Neuronal stem cell (in vitro differentiated cells): ENCODE measurements around the gene SNX22.

Experiments used
- DNase-seq: peaks from one replicate; pipeline ENCODE4 v3.0.0-alpha.2; 2013; ENCODE audit warnings: low spot score
- H2AFZ ChIP-seq: one replicate; pipeline ENCODE4 v1.6.1; 2013; ENCODE audit warnings: mild to moderate bottlenecking, low read length, inconsistent platforms
- H2AK5ac ChIP-seq: 2 replicates; pipeline ENCODE4 v1.6.1; 2013; ENCODE audit warnings: low read depth, mild to moderate bottlenecking, inconsistent platforms, low read length, moderate library complexity, mixed read lengths
- H2BK120ac ChIP-seq: 2 replicates; pipeline ENCODE4 v1.6.1; 2013; ENCODE audit warnings: low read depth, mild to moderate bottlenecking, inconsistent platforms, low read length, moderate library complexity, mixed read lengths
- H2BK12ac ChIP-seq: one replicate; pipeline ENCODE4 v1.6.1; 2013; ENCODE audit warnings: low read length, inconsistent platforms
- H2BK15ac ChIP-seq: 2 replicates; pipeline ENCODE4 v1.6.1; 2013; ENCODE audit warnings: mild to moderate bottlenecking, low read length, inconsistent platforms, mixed read lengths
- H2BK5ac ChIP-seq: one replicate; pipeline ENCODE4 v1.6.1; 2013; ENCODE audit warnings: inconsistent platforms, mild to moderate bottlenecking, low read length, moderate library complexity
- H3K14ac ChIP-seq: one replicate; pipeline ENCODE4 v1.6.1; 2013; ENCODE audit warnings: low read length, inconsistent platforms
- H3K18ac ChIP-seq: 2 replicates; pipeline ENCODE4 v1.6.1; 2013; ENCODE audit warnings: low read length, inconsistent platforms
- H3K23ac ChIP-seq: 2 replicates; pipeline ENCODE4 v1.6.1; 2013; ENCODE audit warnings: low read depth, mild to moderate bottlenecking, mixed read lengths, low read length, inconsistent platforms; ENCODE audit not compliant: poor library complexity
- H3K27ac ChIP-seq: replicated peaks from 3 replicates; pipeline ENCODE4 v1.5.1; 2013; ENCODE audit warnings: low read length, inconsistent platforms
- H3K27me3 ChIP-seq, 3 experiments: 2 replicates each; pipeline ENCODE4 v1.6.1; 2013; ENCODE audit warnings: low read length in 3 of 3, mild to moderate bottlenecking in 2 of 3, inconsistent platforms in 1 of 3, low read depth in 1 of 3, mixed read lengths in 1 of 3, moderate library complexity in 1 of 3; ENCODE audit not compliant: control insufficient read depth in 3 of 3, insufficient read depth in 3 of 3
- H3K36me3 ChIP-seq, 2 donors: replicated peaks in 1 of 2; 2 replicates each; pipeline ENCODE4 v1.6.1; 2013; ENCODE audit warnings: low read length in 2 of 2; ENCODE audit not compliant: control insufficient read depth in 2 of 2, insufficient read depth in 2 of 2
- H3K4ac ChIP-seq: 2 replicates; pipeline ENCODE4 v1.6.1; 2013; ENCODE audit warnings: inconsistent platforms, mild to moderate bottlenecking, low read length, moderate library complexity
- H3K4me1 ChIP-seq, 2 donors: 1 replicate in 1 of 2; 2 replicates in 1 of 2; pipeline ENCODE4 v1.6.1; 2013; ENCODE audit warnings: low read length in 2 of 2, low read depth in 1 of 2; ENCODE audit not compliant: control insufficient read depth in 2 of 2, insufficient read depth in 1 of 2
- H3K4me2 ChIP-seq: one replicate; pipeline ENCODE4 v1.6.1; 2013; ENCODE audit warnings: mild to moderate bottlenecking, low read length, inconsistent platforms; ENCODE audit not compliant: insufficient read depth, poor library complexity, severe bottlenecking
- H3K4me3 ChIP-seq, 2 donors: 2 replicates each; pipeline ENCODE4 v1.5.1; 2013; ENCODE audit warnings: low read length in 2 of 2, mild to moderate bottlenecking in 2 of 2, inconsistent platforms in 1 of 2, moderate library complexity in 1 of 2
- H3K79me1 ChIP-seq: one replicate; pipeline ENCODE4 v1.6.1; 2013; ENCODE audit warnings: low read depth, mild to moderate bottlenecking, inconsistent platforms, low read length, moderate library complexity
- H3K9ac ChIP-seq: one replicate; pipeline ENCODE4 v1.6.1; 2013; ENCODE audit warnings: mild to moderate bottlenecking, low read depth, low read length, inconsistent platforms; ENCODE audit not compliant: poor library complexity
- H3K9me3 ChIP-seq, 2 donors: replicated peaks in 1 of 2; 2 replicates each; pipeline versions ENCODE3 to v1.6.1; 2013; ENCODE audit warnings: low read length in 2 of 2, mild to moderate bottlenecking in 2 of 2, inconsistent platforms in 1 of 2, low read depth in 1 of 2, mixed read lengths in 1 of 2, moderate library complexity in 1 of 2; ENCODE audit not compliant: control insufficient read depth in 2 of 2, insufficient read depth in 1 of 2
- H4K8ac ChIP-seq: one replicate; pipeline ENCODE4 v1.6.1; 2013; ENCODE audit warnings: low read depth, mild to moderate bottlenecking, inconsistent platforms, low read length, moderate library complexity
- H4K91ac ChIP-seq: one replicate; pipeline ENCODE4 v1.6.1; 2013; ENCODE audit warnings: low read length, low read depth, mild to moderate bottlenecking, inconsistent platforms; ENCODE audit not compliant: poor library complexity
- WGBS, 2 donors: extraction: QIAGEN DNeasy Blood & Tissue Kit; methylation state at CpG; one replicate each; pipeline ENCODE4 v1.1.7; 2013; ENCODE audit warnings: missing lambda C conversion rate in 2 of 2, mixed read lengths in 1 of 2; ENCODE audit not compliant: insufficient read length in 2 of 2, insufficient replicate concordance in 1 of 2; ENCODE audit errors: extremely low coverage in 2 of 2; 5-methylcytosine and 5-hydroxymethylcytosine counted together

The SNX22 gene

GRCh38 chr15:64130159-64130558, 21.4 kb upstream of the SNX22 start:
- Histone ChIP-seq H3K9ac (no peak overlapping the region), H4K91ac (no peak overlapping the region), H3K36me3 (peaks cover 52 to 95% of the 10 kb centered on the region in 2 donors), H3K14ac (no peak overlapping the region), H3K4me3 (no peak overlapping the region), H3K4ac (no peak overlapping the region), H3K4me2 (no peak overlapping the region), H3K4me1 (no peaks in the 10 kb centered on the region), H3K27ac (no peak overlapping the region), H4K8ac (no peak overlapping the region), H2AFZ (no peak overlapping the region), H2BK15ac (no peak overlapping the region), H2BK5ac (no peak overlapping the region), H3K27me3 (no peaks in the 10 kb centered on the region), H2BK12ac (no peak overlapping the region), H3K9me3 (no peaks in the 10 kb centered on the region), H2BK120ac (no peak overlapping the region), H3K23ac (no peak overlapping the region), H2AK5ac (no peak overlapping the region), H3K18ac (no peak overlapping the region), H3K79me1 (no peaks in the 10 kb centered on the region)
- DNase-seq: no peak
- no CpG with 5 or more reads among the region's 3 CpGs for WGBS, 2 donors

- Histone ChIP-seq H3K23ac (no peak overlapping the region), H3K18ac (no peak overlapping the region), H2AFZ (no peak overlapping the region), H3K14ac (no peak overlapping the region), H2BK5ac (no peak overlapping the region), H3K4me1 (no peaks in the 10 kb centered on the region), H2BK12ac (no peak overlapping the region), H3K27me3 (no peaks in the 10 kb centered on the region), H3K9ac (no peak overlapping the region), H2BK120ac (no peak overlapping the region), H2BK15ac (no peak overlapping the region), H3K27ac (no peak overlapping the region), H4K8ac (no peak overlapping the region), H3K4ac (no peak overlapping the region), H3K79me1 (no peaks in the 10 kb centered on the region), H3K4me3 (no peak overlapping the region), H3K4me2 (no peak overlapping the region), H4K91ac (no peak overlapping the region), H3K36me3 (peaks cover 58 to 91% of the 10 kb centered on the region in 2 donors), H3K9me3 (no peaks in the 10 kb centered on the region), H2AK5ac (no peak overlapping the region)
- DNase-seq: no peak
- no CpG with 5 or more reads among the region's 7 CpGs for WGBS, 2 donors
These were observed 20.0 kb upstream of the SNX22 start for GRCh38 chr15:64131547-64131946.

- Histone ChIP-seq H3K27ac (no peak overlapping the region), H3K27me3 (no peaks in the 10 kb centered on the region), H3K4ac (no peak overlapping the region), H3K4me3 (no peak overlapping the region), H3K18ac (no peak overlapping the region), H2BK120ac (no peak overlapping the region), H2AK5ac (no peak overlapping the region), H3K9me3 (no peaks in the 10 kb centered on the region), H3K36me3 (peaks cover 60 to 91% of the 10 kb centered on the region in 2 donors), H3K79me1 (no peaks in the 10 kb centered on the region), H3K4me2 (no peak overlapping the region), H3K4me1 (no peaks in the 10 kb centered on the region), H2BK12ac (no peak overlapping the region), H2AFZ (no peak overlapping the region), H3K14ac (no peak overlapping the region), H2BK15ac (no peak overlapping the region), H3K23ac (no peak overlapping the region), H2BK5ac (no peak overlapping the region), H4K91ac (no peak overlapping the region), H4K8ac (no peak overlapping the region), H3K9ac (no peak overlapping the region)
- no CpG with 5 or more reads among the region's 4 CpGs for WGBS, 2 donors
- DNase-seq: no peak
These were observed 19.3 kb upstream of the SNX22 start for GRCh38 chr15:64132217-64132616.

- no peak overlapping the region for H3K4ac ChIP-seq
- H3K36me3 ChIP-seq: peaks cover 55 to 91% of the 10 kb centered on the region in 2 donors
- no peak overlapping the region for H2BK12ac ChIP-seq
- no peak overlapping the region for H3K27ac ChIP-seq
- no peak overlapping the region for H3K18ac ChIP-seq
- H3K4me2 ChIP-seq: no peak overlapping the region
- H3K9me3 ChIP-seq: no peaks in the 10 kb centered on the region
- H4K8ac ChIP-seq: no peak overlapping the region
- H3K4me3 ChIP-seq: no peak overlapping the region
- H3K79me1 ChIP-seq: no peaks in the 10 kb centered on the region
- H2AFZ ChIP-seq: no peak overlapping the region
- WGBS, 2 donors: no CpG with 5 or more reads among the region's 10 CpGs
- H2BK120ac ChIP-seq: no peak overlapping the region
- H3K14ac ChIP-seq: no peak overlapping the region
- no peaks in the 10 kb centered on the region for H3K4me1 ChIP-seq
- DNase-seq: no peak
- no peaks in the 10 kb centered on the region for H3K27me3 ChIP-seq
- no peak overlapping the region for H3K23ac ChIP-seq
- H2BK15ac ChIP-seq: no peak overlapping the region
- no peak overlapping the region for H2AK5ac ChIP-seq
- no peak overlapping the region for H3K9ac ChIP-seq
- no peak overlapping the region for H2BK5ac ChIP-seq
- no peak overlapping the region for H4K91ac ChIP-seq
These were observed 17.7 kb upstream of the SNX22 start for GRCh38 chr15:64133623-64134344.
